GM23248 (cell line): Measurements from ENCODE around the gene IFNL1.

ENCODE experiments used
- EZH2 ChIP-seq: fragments of 200-600 bp; sonication (generic); IDR thresholded peaks from 2 replicates; pipeline ENCODE4 v1.6.1; 2018; ENCODE audit warnings: antibody characterized with exemption, mild to moderate bottlenecking; ENCODE audit not compliant: insufficient read depth, poor library complexity, severe bottlenecking
- EZH2phosphoT487 ChIP-seq: fragments of 200-600 bp; sonication (generic); IDR thresholded peaks from 2 replicates; pipeline ENCODE4 v1.6.1; 2018; ENCODE audit warnings: antibody characterized with exemption, moderate library complexity, mild to moderate bottlenecking, low read depth; ENCODE audit not compliant: insufficient read depth

GRCh38 chr19:39335168-39335548, 39.0 kb downstream of the IFNL1 start:
- TF ChIP-seq EZH2, result no peak
- TF ChIP-seq EZH2phosphoT487, result no peak
